ENCODE measurements around the gene CUL9.
"Not testable (repeated sequence)": the region's sequence is repeated elsewhere in the genome, so short reads cannot be mapped to it uniquely, and the experiment has no call there.

CUL9 gene

DNA sequence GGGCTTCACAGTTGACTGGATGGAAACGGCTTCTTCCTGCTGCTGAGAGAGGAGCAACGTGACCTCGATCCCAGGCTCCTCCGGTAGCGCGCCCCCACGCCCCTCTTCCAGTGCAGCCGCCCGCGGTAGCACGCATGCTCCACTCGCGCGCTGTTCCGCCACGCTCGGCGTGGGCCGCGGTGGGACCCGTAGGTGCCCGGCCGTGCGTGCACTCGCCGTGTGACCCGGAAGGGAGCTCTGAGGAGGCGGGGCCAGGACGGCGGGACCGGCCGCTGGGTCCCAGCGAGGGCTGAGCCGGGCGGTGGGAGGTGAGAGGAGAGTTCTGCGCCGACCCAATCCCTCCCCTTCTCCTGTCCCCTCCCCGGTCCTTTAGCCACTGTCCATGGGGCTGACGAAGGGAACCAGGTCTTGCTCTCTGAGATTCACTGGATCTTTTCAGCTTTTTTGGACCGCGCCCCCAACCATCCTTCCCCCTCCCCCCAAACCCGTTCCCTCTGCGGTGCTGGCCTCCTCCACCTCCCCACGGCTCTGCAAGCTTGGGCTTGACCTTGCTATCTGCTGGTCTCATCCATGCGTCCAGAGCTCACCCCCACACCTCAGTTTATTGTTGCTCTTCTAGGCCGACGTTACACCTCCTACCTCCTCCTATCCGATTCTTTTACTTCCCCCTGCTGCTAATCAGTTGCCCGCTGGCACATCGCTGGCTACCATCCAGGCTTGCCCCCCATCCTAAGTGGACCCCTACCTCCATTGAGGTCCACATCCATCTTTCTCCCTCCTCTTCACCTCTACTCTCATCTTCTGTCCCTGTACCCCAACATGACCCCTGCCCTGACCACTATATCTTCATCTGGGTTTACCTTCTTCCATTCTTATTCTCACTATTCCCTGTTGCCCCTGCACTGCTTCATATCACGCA is at the start of gene CUL9:
CUL9 (plus strand) TSS at position 255 of the 919 bp plus-strand sequence. CDS start 2,115 bp downstream, outside the sequence.
- no peak for DNase-seq (ENCODE audit: low read depth)

DNA sequence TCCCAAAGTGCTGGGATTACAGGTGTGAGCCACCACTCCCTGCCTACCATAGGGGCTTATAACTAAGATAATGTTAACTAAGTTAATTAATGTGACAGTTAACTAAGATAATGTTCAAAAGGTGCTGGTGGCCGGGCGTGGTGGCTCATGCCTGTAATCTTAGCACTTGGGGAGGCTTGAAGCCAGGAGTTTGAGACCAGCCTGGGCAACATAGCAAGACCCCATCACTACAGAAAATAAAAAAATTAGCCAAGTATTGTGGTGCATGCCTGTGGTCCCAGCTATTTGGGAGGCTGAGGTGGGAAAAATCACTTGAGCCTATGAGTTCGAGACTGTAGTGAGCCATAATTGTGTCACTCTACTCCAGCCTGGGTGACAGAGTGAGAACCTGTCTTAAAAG is 43.7 kb upstream of the CUL9 start:
- no peak for DNase-seq (ENCODE audit: low read depth)

DNA sequence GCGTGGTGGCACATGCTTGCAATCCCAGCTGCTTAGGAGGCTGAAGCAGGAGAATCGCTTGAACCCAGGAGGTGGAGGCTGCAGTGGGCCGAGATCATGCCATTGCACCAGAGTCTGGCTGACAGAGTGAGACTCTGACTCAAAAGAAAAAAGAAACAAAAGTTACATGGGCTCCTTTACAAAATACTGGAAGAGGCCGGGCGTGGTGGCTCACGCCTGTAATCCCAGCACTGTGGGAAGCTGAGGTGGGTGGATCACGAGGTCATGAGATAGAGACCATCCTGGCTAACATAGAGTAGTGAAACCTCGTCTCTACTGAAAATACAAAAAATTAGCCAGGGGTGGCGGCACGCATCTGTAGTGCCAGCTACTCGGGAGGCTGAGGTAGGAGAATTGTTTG is 42.0 kb upstream of the CUL9 start:
- not testable (repeated sequence) for DNase-seq (ENCODE audit: low read depth)

DNA sequence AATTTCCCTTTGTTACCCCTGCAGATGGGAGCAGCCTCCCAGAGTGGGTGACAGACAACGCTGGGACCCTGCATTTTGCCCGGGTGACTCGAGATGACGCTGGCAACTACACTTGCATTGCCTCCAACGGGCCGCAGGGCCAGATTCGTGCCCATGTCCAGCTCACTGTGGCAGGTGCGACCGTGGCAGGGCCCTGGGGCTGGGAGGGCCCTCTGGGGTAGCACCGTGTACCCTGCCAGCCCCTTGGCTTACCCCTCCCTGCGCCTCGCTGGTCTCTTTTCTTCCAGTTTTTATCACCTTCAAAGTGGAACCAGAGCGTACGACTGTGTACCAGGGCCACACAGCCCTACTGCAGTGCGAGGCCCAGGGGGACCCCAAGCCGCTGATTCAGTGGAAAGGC is 40.4 kb upstream of the CUL9 start:
- DNase-seq (ENCODE audit: low read depth), result no peak

DNA sequence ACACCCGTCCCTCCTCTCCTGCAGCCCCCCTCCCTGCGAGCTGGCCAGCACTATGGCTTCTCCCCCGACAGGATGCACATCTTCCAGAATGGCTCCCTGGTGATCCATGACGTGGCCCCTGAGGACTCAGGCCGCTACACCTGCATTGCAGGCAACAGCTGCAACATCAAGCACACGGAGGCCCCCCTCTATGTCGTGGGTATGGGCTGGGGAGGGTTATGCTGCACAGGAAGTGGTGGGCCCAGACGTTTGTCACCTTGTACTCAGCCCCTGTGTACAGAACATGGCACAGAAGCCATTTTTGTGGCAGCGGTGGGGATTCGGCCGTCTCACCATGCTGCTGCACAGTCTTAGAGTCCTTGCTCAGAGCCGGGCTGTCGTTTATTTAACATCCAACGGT is 39.9 kb upstream of the CUL9 start:
- no peak for DNase-seq (ENCODE audit: low read depth)

DNA sequence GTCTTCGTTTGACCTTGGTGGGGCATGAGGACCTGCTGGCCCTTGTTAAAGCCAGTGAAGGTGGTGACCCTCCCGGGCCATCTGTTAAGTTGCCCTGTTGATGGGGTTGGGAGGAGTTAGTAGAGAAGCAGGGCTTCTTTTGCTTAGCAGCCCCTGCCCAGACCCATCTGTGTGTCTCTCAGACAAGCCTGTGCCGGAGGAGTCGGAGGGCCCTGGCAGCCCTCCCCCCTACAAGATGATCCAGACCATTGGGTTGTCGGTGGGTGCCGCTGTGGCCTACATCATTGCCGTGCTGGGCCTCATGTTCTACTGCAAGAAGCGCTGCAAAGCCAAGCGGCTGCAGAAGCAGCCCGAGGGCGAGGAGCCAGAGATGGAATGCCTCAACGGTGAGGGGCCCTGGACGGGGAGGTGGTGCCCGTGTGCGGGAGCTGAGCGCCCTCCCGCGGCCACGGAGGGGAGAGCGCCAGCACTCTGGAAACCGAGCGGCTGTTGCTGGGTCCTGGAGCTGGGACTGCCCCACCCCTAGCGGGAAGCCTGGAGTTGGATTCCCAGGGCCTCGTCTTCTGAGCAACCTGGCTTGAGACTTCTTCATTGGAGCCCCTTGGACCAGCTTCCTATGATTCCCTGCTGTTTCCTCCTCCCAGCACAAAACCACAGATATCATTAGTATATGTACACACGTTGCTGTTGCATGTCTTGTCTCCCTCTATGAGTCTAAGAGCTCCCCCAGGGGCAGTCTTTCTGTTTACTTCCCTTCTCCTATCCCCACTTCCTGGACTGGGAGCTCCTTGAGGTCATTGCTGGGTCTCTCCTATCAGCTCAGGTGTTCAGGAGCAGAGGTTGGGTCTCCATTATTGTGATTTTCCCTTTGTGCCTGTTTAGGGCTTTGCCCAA is 38.5 kb upstream of the CUL9 start:
- DNase-seq (ENCODE audit: low read depth), result peak; percentile 44

DNA sequence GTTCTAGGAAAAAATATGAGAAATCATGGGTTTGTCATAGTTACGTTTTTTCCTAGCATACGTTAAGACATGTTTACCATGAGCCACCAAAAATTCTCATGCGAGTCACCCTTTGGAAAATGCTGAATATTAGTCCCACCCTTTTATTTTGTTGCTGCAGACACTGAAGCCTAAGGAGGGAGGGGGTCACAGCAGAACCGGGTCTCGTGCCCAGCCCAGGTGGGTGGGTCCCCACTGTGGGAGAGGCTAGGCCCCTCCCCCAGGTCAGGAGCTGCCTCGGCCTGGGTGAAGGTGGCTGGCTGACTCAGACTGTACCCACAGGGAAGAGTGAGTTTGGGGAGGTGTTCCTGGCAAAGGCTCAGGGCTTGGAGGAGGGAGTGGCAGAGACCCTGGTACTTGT is 37.1 kb upstream of the CUL9 start:
- no peak for DNase-seq (ENCODE audit: low read depth)

DNA sequence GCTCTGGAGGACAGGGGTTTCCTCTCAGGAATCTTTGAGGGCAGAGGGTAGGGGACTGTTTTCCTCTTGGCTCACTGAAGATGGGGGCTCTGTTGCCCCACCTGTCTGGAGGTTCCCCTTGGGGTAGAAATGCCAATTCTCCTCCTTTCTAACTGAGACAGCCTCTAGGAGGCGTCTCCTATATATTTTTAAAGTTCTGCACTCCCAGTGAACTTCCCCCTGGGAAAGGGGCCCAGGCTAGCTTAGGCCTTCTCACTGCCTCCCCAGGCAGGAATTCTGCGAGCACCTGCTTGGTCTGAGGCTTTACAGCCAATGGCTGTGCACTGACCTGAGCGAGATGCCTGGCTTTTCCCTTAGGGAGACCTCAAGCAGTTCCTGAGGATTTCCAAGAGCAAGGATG is 35.7 kb upstream of the CUL9 start:
- no peak for DNase-seq (ENCODE audit: low read depth)

DNA sequence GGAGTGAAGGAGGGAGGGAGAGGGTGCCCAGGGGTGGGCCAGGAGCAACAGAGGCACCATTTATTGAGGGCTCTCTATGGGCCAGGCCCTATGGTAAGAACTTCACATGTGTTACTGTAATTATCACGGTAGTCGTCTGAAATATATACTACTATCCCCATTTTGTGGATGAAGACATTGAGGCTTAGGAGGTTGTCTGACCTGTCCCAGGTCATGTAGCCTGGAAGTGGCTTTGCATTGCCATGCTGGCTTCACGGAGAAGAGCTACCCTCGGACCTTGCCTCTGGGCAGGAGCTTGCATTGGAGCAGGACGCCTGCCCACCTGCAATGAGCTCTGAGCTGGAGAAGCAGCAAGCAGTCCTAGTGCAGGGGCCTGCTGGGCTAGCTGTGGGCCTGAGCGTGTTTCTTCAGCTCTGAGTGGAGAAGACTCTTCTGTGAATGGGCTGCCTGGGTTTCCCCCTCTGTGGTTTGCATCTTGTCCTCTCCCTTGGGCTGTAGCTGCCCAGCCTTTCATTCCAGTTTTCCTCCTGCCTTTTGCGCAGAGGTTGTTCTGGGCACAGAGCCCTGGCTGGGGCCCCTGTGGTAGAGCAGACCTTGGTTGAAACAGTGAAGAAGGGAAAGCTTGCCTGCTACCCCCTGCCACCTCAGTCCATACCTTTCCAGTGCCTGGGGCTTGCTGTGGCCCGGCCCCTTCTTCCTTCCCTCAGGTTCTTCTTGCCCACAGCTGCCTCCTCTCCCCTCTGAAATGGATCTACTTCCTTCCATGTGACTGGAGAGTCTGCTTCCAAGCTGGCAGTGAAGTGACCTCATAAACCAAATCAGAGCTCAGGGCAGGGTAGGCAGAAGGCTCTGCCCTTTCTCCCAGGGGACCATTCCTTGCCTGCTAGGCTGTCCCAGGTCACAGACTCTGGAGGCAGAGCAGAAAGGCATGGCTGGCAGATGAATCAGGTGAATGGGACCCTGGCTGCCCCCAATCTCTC is 35.0 kb upstream of the CUL9 start:
- no peak for DNase-seq (ENCODE audit: low read depth)

DNA sequence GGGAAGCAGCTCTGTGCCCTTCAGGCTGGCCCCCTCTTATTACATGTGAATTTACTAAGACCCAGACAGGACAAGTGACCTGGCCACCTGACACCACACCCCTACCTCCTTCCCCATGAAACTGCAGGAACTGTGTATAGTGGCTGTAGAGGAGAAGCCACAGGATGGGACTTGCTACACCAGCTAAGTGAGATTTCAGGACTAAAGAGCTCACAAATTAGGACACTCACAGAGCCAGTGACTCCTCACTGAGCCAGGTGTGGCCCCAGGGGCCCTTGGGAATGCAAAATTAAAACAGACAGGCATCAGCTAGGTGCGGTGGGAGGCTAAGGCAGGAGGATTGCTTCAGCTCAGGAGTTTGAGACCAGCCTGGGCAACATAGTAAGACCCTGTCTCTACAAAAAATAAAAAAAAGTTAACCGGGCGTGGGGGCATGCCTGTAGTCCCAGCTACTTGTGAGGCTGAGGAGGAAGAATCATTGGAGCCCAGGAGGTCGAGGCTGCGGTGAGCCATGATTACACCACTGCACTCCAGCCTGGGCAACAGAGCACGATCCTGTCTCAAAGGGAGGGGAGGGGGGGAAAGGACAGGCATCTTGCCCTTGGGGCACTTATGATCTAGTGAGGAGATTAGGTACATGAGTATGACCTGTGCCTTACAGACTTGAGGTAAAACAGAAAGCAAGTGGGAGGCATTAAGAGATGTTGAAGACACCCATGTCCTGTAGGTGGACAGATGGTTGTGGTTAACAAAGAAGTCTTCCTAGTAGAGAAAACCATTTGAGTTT is 34.1 kb upstream of the CUL9 start:
- no peak for DNase-seq (ENCODE audit: low read depth)

DNA sequence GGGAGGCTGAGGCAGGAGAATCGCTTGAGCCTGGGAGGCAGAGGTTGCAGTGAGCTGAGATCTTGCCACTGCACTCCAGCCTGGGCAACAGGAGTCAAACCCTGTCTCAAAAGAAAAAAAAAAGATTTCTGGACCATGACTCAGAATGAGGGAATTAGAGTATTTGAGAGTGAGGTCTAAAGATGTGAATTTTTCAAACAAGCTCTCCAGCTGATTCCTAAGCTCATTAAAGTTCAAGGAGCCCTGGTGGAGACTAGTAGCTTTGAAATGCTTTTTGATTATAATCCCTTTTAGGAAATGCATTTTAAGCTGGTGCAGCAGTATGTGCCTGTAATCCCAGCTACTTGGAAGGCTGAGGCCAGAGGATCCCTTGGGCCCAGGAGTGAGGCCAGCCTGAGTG is 32.7 kb upstream of the CUL9 start:
- no peak for DNase-seq (ENCODE audit: low read depth)

DNA sequence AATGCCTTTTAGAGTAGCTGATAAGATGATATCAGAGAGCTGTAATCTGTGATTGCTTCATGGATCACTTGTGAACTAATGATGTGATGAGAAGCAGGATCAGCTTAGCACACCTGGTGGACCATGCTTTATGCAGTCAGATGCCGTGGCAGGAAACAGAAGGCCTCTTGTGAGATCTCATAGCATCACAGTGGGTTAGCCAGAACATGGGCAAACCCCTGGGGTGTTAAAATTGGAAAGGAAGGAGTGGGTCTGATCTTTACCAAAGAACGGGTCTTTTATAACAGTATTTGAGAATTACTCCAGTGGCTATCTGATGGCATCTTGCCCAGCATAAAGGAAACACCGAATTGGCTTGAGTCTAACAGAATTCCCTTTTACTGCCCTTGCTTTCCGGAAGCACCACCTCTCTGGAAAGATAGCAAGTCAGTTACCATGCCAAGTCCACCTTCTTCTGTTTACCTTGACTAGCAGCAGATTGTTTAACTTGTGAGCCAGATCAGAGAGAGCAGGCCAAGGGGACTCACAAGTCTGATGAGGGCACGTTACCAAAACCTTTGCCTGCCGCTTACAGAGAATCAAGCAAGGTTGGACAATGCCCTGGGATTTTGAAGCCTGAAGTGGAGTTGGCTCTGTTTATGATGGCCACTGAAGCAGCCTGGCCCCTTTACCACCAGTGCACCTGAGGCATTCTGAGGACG is 31.8 kb upstream of the CUL9 start:
- DNase-seq (ENCODE audit: low read depth), result no peak

DNA sequence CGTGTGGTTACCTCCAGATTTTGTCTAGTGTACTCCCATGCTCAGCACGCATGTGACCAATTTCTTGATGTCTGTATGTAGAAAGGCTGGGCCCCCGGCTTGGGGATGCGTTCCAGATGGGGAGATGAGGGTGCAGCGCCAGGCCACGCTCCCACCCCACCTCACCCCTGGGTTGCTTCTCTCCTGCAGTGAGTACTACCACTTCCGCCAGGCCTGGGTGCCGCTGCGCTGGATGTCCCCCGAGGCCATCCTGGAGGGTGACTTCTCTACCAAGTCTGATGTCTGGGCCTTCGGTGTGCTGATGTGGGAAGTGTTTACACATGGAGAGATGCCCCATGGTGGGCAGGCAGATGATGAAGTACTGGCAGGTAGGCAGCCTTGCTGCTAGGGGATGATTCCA is 22.4 kb upstream of the CUL9 start:
- no peak for DNase-seq (ENCODE audit: low read depth)

DNA sequence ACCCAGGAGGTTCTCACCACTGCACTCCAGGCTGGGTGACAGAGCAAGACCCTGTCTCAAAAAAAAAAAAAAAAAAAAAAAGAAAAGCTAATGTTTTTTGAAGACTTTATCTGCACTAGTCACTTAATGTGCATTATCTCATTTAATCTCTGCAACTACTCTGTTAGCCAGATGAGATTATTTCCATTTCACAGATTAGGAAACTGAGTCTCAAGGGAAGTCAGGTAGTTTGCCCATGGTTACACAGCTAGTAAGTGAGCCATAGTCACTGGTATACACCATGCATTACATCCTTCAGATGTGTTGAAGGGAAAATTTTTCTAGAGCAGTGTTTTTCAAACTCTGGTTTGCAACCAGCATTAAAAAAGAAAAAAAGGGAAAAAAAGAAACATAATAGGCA is 18.1 kb upstream of the CUL9 start:
- no peak for DNase-seq (ENCODE audit: low read depth)

DNA sequence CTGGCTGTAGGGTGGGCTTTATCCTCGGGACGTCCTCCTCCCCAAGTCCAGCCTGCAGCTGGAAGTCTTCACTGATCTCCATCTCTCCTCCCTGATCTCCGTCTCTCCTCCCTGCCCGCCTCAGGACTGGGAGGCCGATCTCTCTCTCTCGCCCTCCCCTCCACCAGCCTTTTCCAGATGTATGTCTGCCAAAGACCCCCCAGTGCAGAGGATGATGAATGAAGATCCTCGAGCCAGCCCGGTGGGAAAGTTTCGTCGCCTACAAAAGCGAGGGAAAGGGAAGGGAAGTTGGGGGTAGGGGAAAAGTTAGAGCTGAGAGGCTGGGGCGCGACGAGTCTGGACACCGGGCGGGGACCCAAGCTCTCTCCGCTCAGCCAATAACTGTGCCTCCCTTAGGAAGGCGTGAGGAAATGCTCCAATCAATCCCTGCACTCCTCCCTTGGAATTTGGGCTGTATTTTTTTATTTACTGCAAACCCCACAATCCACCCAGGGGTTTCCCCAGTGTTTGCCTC is 11.5 kb upstream of the CUL9 start:
- no peak for DNase-seq (ENCODE audit: low read depth)

DNA sequence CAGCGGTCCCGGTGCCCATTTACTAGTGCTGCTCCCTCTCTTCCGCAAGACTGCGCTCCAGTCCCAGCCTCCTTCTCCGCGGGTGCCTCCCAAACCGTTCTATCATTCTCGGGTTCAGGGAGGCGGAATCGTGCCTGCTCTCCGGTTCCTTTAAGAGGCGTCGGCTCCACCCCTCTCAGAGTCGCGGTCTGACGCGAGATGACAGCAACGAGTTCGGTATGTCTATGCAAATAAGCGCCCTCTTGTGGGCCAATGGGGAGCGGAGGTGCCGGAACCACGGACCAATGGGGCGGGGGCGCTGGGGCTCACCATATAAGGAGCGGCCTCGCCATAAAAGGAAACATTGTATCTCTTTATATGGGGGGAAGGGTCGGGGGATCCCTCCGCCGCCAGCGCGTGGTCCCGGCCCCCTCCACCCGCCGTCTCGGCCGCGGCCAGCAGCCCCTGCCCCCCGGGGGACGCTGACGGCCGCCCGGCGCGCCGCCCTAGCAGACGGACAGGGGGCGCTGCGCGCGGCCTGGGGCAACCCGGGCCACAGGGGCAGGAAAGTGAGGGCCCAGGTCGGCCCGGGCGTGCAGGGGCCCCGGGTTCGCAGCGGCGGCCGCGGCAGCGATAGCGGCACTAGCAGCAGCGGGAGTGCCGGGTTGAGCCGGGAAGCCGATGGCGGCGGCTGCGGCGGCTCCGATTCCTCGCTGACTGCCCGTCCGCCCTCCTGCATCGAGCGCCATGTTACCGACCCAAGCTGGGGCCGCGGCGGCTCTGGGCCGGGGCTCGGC is 10.9 kb upstream of the CUL9 start, which contains the start of gene SRF:
SRF (plus strand) TSS at position 339 of the 776 bp plus-strand sequence; CDS start at position 727, 388 bp downstream.
- DNase-seq (ENCODE audit: low read depth), result peak; percentile 98

DNA sequence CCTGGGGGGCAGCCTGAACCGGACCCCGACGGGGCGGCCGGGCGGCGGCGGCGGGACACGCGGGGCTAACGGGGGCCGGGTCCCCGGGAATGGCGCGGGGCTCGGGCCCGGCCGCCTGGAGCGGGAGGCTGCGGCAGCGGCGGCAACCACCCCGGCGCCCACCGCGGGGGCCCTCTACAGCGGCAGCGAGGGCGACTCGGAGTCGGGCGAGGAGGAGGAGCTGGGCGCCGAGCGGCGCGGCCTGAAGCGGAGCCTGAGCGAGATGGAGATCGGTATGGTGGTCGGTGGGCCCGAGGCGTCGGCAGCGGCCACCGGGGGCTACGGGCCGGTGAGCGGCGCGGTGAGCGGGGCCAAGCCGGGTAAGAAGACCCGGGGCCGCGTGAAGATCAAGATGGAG is 10.3 kb upstream of the CUL9 start:
- DNase-seq (ENCODE audit: low read depth), result no peak

DNA sequence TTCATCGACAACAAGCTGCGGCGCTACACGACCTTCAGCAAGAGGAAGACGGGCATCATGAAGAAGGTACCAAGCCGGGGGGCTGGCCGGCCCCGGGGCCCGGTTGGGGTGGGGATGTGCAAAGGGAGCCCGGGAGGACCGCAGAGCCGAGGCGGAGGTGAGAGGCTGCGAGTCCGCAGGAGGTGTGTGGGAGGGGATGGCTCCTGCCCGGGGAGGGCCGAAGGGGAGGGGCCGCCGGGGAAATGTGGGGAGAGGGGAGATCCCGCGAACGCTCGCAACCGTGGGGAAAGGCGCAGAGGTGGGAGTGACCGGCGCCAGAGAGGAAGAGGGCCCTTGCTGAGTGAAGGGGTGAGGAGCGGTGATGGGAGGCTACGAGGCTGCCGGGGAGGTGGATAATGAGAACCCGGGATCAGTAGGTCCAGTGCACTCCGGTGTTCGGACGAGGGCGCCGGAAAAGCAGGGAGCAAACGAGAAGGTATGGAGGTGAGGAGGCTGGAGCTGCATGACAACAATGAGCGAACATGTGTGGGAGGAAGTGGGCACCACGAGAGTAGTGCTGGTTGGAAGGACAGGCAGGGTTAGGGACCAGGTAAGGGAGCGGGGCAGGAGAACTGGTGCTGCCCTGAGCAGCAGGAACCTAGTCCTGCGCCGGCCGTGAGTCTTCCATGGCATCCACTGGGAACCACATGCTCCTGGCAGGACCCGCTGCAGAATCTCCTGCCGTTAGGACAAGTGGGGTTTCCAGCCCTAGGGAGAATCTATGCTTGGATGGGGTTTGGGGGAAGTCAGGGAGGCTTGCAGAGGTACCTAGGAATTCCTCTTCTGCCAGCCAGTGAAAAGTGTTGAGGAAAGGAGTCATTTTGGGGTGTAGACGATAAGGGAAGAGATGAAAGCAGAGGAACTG is 9.6 kb upstream of the CUL9 start:
- no peak for DNase-seq (ENCODE audit: low read depth)
